Measurements from ENCODE around the gene USP24. TPM values are rescaled to one million over a fixed set of nuclear protein-coding genes. Genes with fewer than 3 reads are reported as not detected.

Gene USP24
- total RNA-seq, 1 donor = 41.7 TPM

GRCh38 chr1:55168353-55168752 is 46.8 kb downstream of the USP24 start:
- DNase-seq (ENCODE audit: low read depth in 2 of 3, low spot score in 2 of 3) = no peak

GRCh38 chr1:55167224-55167871 is 47.8 kb downstream of the USP24 start:
- DNase-seq (ENCODE audit: low read depth in 2 of 3, low spot score in 2 of 3) = no peak

DNA sequence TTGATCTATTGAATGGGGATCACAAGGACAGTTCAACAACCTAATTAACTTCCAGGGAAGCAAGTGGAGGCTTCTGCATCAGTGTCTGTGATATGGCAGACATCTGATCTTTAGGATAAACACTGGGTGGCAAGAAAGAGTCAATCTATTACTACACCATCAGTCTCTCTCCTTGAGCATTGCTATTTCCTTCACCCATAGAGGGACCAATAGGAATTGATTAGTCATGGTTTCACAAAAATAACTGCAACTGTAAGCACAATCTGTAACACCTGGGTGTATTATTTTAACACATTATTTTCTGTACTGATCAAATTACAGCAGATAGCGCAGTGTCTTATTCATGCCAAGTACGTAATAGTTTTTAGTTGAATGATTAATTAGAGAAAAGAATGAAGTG is 50.3 kb downstream of the USP24 start:
- no peak for DNase-seq (ENCODE audit: low read depth in 2 of 3, low spot score in 2 of 3)

GRCh38 chr1:55159571-55159970 is 55.6 kb downstream of the USP24 start:
- no peak for DNase-seq (ENCODE audit: low read depth in 2 of 3, low spot score in 2 of 3)

DNA sequence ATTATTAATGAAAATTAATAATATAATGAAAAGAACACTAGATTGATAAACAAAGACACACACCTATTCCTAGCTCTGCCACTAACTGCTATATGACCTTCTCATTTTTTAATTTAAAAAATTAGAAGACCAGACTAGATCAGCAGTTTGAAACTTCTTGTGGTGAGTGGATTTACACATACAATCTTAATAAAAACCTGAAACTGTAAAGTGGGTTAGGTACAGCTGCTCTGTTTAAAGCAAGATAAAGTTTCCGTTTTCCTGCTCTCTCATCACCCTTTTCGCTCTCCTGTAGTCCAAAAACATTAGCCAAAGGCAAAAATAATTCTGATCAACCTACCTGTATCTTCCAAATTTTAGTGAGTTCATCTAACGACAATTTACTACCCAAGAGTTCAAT is 58.6 kb downstream of the USP24 start:
- DNase-seq (ENCODE audit: low read depth in 2 of 3, low spot score in 2 of 3) = no peak

- no peak for DNase-seq (ENCODE audit: low read depth in 2 of 3, low spot score in 2 of 3)
These were observed 59.1 kb downstream of the USP24 start for GRCh38 chr1:55156093-55156492.

DNA sequence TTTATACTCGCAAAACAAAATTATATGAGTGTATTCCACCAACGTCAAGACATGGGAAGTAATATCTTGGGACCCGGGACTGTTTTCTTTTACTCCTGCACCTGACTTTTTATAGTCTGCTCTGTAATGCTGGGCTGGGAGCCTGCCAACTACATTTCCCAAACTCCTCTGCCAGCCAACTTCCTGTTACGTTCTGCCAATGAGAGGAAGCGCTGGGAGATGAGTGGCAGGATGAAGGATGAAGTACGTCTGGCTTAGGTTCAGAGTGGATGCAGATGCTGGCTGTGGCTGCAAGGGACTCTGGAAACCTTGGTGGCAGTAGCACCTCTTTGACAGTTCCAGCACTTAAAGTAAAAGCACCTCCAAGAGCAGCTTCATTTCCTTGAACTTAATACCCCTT is 59.6 kb downstream of the USP24 start:
- peak in 1 of 3 donors; percentile 24 for DNase-seq (ENCODE audit: low read depth in 2 of 3, low spot score in 2 of 3)

DNA sequence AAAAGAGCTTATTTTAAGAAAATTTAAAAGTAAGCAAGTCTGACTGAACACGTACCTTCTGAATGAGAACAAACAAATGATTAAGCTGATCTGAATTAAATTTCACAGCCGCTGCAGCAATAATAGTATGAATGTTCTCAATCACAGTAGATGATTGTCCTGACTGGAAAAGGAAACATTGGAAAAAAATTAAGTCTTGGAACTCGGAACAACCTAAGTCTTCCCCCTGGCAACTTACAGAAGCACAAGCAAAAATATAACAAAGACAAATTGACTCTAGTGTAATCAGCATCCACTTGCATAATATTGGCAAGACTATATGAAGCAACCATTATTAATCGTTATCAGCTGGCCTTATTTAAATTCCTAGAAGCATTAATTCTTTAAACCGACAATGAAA is 60.5 kb downstream of the USP24 start:
- no peak for DNase-seq (ENCODE audit: low read depth in 2 of 3, low spot score in 2 of 3)

- DNase-seq (ENCODE audit: low read depth in 2 of 3, low spot score in 2 of 3) = no peak
These were observed 62.1 kb downstream of the USP24 start for GRCh38 chr1:55153031-55153430.

DNA sequence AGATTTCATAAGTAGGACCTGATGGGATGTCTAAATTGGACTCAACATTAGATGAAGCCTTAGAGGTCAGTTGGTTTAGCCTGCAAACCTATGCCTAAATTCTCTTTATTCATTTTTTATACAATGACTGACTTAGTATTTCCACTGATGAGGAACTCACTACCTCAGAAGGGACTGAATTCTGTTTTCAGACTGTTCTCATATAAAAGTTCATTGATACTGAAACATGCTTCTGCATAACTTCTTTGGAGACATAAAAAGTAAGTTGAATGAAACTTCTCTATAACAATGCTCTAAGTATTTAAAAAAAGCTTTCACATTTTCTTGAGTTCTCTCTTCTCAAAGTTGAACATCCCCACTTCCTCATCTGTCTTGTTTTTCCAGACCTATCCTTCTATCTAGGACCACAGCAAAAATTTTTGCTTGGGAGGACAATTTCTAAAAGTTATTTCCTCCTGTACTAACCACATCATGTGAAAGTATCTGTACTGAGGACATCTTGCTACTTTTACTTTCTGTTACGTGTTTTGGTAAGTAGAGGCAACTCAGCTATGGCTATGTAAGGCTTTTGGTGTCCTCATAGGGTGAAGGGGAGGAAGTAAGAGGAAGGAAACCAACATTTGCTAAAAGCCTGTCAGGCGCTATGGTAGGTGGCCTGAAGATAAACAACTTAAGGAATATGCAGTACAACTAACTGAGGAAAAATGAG is 64.1 kb downstream of the USP24 start:
- no peak for DNase-seq (ENCODE audit: low read depth in 2 of 3, low spot score in 2 of 3)

DNA sequence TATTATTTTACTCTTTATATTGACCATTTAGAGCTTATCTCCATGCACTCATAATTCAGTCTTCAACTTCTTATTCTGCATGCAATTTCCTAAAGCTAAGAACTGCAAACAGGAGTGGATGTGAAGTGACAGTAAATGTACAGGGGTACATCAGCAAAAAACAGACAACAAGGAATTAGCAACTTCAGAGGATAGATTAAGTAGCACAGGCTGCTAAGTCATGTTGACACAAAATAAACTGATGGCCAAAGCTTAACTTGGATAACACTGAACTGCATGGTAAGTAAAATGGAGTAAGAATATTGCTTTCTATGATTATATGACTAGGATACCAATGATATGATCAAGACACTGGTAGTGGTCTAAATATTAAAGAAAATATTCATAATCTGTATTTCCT is 66.5 kb downstream of the USP24 start:
- no peak for DNase-seq (ENCODE audit: low read depth in 2 of 3, low spot score in 2 of 3)

DNA sequence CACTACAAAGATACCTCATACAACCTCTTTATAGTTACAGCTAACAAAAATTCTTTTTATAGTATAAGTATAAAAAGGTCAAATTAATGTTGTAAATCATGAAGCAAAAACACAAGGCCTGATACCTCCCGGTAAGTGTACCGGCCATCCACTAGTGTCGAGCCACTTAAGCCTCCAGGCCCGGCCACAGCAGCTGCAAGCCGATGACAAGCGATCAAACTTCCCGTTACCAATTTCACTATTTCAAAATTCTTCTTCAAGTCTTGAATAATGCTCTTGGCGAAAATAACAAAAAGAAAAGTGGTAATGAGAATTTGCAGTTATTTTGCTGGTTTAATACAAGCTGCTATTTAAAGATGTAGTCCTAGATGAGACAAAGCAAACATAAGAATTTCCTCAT is 67.6 kb downstream of the USP24 start:
- DNase-seq (ENCODE audit: low read depth in 2 of 3, low spot score in 2 of 3) = no peak

GRCh38 chr1:55146781-55147180 is 68.4 kb downstream of the USP24 start:
- DNase-seq (ENCODE audit: low read depth in 2 of 3, low spot score in 2 of 3) = no peak

- no peak for DNase-seq (ENCODE audit: low read depth in 2 of 3, low spot score in 2 of 3)
These were observed 70.3 kb downstream of the USP24 start for GRCh38 chr1:55144886-55145285.

DNA sequence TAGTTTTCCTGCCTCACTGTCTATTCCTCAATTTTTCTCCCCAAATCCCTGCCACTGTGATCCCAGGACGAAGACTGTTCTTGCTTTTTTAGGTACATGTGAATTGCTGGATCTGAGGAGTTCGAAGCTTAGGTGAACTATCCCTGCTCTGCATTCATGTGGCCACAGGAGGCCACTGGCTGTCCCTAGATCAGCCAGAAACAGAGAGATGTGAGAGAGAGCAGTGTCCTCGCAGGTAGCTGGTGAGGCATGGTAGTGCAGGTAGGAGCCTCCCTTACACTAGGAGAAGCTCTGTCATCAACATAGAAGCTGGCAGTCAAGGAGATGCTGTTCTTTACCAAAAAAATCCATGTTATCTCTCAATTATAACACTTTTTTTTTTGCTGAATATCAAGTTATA is 71.5 kb downstream of the USP24 start:
- peak in 2 of 3 donors; percentile 25 to 42 for DNase-seq (ENCODE audit: low read depth in 2 of 3, low spot score in 2 of 3)

- DNase-seq (ENCODE audit: low read depth in 2 of 3, low spot score in 2 of 3) = no peak
These were observed 73.8 kb downstream of the USP24 start for GRCh38 chr1:55141295-55141893.

DNA sequence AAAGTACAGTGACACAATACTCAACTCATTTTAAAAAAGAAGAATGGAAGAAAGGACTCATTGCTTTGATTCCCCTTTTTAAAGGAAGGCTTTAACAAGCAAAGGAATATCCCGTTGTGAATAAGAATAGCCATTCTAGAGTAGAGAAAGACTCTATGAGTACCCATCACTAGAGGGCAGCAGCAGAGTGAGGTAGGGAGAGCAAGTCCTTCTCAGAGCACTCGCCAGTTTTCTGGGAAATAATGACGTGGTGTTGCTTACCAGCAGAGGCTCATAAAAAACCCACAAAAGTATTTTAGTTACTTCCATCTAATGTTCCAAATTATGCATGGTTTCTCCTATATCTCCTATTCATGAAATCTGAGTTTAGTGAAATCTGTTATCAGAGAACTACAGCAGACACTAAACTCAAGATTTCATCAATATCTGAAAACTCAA is 74.6 kb downstream of the USP24 start:
- peak; percentile 31 to 88 (median 83) for DNase-seq (ENCODE audit: low read depth in 2 of 3, low spot score in 2 of 3)

GRCh38 chr1:55140137-55140536 is 75.0 kb downstream of the USP24 start:
- no peak for DNase-seq (ENCODE audit: low read depth in 2 of 3, low spot score in 2 of 3)

GRCh38 chr1:55138823-55139222 is 76.3 kb downstream of the USP24 start:
- DNase-seq (ENCODE audit: low read depth in 2 of 3, low spot score in 2 of 3) = no peak

- DNase-seq (ENCODE audit: low read depth in 2 of 3, low spot score in 2 of 3) = no peak
These were observed 80.9 kb downstream of the USP24 start for GRCh38 chr1:55134152-55134808.

DNA sequence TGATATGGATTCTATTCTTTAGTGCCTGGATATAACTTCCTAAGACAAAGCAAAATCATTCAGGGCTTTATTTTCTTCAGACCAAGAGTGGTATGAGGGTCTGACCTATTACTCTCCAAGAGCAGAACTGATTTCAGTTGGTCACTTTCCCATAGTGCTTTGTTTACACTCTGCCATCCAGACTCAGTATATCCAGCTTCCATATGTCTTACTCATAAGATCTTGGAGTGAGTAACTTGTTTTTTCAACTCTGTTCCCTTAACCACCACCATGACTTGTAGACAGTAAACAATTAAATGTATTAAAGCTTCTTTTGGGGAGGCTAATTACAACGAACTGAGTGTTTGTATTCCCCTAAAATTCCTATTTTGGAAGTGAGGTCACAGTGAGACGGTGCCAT is 83.4 kb downstream of the USP24 start:
- DNase-seq (ENCODE audit: low read depth in 2 of 3, low spot score in 2 of 3) = no peak

DNA sequence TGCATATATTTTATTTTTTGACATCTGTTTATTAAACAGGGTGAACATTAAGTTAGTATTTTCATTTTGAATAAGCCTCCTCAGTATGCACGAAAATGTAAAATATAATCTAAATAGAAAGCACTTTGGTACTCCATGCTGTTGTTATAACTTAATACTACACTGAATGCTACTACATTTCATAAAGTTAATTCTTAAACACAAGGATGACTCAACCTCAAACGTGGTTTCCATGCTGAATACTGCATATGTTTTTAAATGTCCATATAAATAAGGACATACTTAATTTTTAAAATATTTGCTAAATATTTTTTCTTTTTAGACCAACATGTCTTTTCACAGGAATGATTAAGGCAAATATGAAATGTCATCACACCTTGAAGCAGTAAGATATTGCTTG is 83.9 kb downstream of the USP24 start:
- DNase-seq (ENCODE audit: low read depth in 2 of 3, low spot score in 2 of 3) = no peak
